GM20431 (cell line): Measurements from ENCODE around the gene NPTX1.

Experiments used
- in situ Hi-C: fragments of 300-500 bp; cut with MseI, MboI; formaldehyde crosslinking; loops from one replicate; pipeline ENCODE4 v1.15.0; 2020; ENCODE audit warnings: low sequenced_read_pairs; ENCODE audit not compliant: unreplicated experiment

The NPTX1 gene

GRCh38 chr17:80504686-80505413, 28.4 kb upstream of the NPTX1 start:
- in situ Hi-C loops = no loop called here

DNA sequence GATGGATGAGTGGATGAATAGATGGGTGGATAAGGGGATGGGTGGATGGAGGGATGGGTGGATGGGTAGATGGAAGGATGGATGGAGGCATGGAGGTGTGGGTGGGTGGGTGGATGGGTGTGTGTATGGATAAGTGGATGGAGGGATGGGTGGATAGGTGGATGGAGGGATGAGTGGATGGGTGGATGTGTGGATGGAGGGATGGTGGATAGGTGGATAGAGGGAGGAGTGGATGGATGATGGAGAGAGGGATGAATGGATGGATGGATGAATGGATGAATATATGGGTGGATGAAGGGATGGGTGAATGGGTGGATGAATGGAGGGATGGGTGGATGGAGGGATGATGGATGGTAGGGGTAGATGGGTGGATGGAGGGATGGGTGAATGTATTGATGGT, 27.5 kb upstream of the NPTX1 start:
- in situ Hi-C loops = no loop called here

GRCh38 chr17:80503031-80503430, 26.6 kb upstream of the NPTX1 start:
- in situ Hi-C loops = no loop called here

- in situ Hi-C loops = no loop called here
Observed at GRCh38 chr17:80502578-80502877, 26.1 kb upstream of the NPTX1 start.

GRCh38 chr17:80501741-80502577, 25.6 kb upstream of the NPTX1 start:
- in situ Hi-C loops = no loop called here

GRCh38 chr17:80499961-80500665, 23.7 kb upstream of the NPTX1 start:
- in situ Hi-C loops = no loop called here

DNA sequence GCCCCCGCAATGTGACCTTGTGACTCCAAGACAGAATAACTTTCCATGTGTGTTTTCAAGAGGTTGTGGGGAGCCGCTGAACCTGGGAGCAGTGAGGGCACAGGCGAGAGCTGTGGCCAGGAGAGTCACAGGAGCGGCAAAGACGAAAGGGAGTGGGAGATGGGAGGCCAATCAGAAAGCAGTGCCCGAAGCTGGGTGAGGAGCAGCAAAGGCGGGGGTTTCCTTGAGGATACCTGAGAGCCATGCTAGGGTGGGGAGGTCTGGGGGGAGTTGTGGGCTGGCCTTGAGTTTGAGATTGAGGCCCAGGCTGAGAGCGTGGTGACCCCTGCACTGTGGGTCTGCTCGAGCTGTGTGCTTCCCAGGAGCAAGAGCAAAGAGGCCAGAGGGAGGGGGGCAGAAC, 23.2 kb upstream of the NPTX1 start:
- in situ Hi-C loops = no loop called here

DNA sequence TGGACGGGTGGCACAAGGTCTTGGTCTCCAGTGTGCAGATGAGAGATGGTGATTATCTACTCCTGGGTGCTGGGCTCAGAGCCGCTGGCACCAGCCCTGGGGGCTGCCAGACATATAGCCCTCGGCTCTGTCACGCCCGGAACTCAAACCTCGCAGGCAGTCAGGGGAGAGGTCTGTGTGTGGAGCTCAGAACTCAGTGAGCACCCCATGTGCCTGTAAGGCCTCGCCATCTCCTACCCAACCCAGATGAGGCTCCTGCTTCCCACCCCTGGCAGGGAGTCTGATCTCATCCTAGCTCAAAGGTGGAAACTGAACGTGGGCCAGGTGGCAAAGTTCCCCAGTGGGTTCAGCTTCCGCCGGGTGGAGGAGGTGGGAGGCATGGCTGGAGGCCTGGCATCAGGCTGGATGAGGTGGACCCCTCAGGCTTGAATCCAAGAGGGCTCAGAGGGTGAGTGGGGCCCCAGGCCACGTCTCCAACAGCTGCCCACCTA, 22.6 kb upstream of the NPTX1 start:
- in situ Hi-C loops = no loop called here

GRCh38 chr17:80498242-80498919, 22.0 kb upstream of the NPTX1 start:
- in situ Hi-C loops = no loop called here

DNA sequence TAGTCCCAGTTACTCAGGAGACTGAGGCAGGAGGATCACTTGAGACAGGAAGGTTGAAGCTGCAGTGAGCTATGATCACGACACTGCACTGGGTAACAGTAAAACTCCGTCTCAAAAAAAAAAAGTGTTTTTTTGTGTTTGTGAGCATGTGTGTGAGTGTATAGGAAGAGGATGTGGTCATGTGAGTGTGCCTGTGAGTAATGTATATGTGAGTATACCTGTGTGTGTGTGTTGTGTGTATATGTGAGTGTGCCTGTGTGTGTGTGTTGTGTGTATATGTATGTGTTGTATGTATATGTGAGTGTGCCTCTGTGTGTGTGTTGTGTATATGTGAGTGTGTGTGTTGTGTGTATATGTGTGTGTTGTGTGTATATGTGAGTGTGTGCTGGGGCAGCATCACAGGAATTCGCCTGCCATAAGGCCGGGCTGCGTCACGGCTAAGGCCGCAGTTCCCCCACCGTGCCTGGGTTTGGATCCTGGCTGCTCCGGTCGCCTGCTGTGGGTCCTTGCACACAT, 21.4 kb upstream of the NPTX1 start:
- in situ Hi-C loops = no loop called here

GRCh38 chr17:80494547-80494946, 18.1 kb upstream of the NPTX1 start:
- in situ Hi-C loops = no loop called here

DNA sequence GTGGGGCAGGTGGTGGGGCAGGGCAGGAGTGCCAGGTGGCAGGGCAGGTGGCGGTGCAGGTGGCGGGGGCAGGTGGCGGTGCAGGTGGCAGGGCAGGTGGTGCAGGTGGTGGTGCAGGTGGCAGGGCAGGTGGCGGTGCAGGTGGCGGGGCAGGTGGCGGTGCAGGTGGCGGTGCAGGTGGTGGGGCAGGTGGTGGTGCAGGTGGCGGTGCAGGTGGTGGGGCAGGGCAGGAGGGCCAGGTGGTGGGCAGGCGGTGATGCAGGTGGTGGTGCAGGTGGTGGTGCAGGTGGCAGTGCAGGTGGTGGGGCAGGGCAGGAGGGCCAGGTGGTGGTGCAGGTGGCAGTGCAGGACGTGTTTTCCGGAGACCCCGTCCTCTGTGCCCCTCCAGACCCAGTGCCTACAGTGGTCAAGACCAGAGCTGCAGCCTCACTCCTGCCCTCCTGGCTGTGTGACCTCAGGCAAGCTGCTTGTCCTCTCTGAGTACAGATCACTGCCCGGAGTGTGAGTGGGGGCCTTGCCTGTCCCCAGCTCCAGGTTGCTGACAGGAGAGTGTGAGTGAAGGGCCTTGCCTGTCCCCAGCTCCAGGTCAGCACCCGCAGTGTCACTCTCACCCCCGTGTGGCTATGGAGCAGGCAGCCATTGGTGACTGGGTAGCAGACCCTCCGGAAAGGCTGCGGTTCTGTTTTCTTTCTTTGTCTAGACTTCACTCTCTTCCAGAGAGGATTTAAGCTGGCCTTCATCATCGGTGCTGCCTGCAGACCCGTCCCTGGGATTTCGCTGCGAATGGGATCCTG, 16.1 kb upstream of the NPTX1 start:
- in situ Hi-C loops = no loop called here

DNA sequence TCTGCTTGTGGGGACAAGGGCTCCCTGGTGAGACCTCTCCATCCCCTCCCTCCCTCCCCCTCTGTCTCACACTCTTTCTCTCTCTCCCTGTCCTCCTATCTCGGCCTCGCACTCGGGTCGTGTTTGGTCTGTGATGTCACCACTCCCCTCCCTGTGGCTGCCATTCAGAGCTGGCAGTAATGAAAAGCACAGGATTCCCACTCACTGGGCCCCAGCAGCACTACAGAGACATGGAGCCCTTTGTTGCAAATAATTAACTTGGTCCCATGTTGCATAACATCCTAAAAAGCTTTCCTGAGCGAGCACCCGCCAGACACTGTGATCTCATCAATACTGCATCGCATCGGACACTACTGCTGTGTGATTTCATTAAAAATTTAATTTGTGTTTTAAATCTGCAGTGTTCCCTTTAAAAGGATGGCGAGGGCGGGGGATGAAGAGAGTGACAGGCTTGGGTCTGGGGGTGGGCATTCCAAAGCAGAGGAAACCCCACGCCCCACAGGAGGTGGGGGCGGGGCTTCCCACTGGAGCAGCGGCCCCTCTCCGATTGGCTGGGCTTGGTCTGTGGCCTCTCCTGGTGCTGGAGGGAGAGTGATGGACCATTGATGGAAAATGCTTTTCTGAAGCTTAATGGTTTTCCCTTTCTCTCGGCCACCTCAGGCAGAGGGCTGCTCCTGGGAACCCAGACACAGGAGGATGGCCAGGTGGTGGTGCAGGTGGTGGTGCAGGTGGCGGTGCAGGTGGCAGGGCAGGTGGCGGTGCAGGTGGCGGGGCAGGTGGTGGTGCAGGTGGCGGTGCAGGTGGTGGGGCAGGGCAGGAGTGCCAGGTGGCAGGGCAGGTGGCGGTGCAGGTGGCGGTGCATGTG, 15.3 kb upstream of the NPTX1 start:
- in situ Hi-C loops = no loop called here

- in situ Hi-C loops = no loop called here
Observed at GRCh38 chr17:80487511-80487910, 11.1 kb upstream of the NPTX1 start.

DNA sequence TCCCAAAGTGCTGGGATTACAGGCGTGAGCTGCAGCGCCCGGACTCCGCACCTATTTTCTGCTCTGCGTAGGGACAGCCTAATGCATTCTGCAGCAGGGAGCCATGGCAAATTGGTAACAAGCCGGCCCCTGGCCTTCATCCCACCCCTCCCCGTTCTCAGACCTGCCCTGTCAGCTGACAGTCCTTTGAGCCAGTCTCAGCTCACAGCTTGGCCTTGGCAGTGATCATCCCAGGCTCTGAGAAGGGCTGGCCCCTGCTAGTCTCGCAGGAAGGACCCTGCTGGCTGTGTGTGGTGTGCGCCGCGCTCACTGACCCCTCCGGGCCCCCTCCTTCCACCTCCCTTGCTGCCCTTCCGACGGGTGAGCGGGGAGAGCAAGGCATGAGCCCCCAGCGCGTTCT, 10.3 kb upstream of the NPTX1 start:
- in situ Hi-C loops = no loop called here

DNA sequence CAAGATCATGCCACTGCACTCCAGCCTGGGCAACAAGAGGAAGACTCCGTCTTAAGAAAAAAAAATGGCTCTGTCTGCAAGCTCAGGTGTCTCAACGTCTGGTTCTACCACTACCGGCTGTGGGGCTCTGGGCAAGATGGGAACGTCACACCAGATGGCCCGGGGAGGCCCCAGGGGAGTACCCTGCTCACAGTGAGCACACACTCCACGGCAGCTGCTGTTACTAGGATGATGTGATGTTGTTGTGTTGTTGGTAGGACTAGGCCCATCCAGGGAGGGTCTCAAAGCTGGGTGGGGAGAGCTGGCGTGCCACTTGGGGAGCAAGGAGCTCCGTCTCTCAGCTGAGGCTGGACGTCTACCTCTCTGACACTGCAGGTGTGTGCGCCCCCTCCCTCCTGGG, 9.4 kb upstream of the NPTX1 start:
- in situ Hi-C loops = no loop called here

GRCh38 chr17:80482555-80483308, 6.3 kb upstream of the NPTX1 start:
- in situ Hi-C loops = no loop called here

DNA sequence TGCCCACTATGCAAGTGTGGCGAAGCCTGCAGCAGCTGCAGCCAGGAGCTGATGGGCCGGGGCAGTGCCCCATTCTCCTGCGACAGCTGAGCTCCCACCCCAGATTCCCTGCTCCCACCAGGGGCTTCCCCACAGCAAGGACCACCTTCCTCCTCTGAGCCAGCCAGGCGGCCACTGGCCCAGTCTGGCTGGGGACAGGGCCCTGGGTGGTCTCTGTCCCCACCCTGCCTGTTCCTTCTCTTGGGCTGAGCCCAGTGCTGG, 5.6 kb upstream of the NPTX1 start:
- in situ Hi-C loops = no loop called here
